ENCODE results near the gene PTH1R.

Gene PTH1R

DNA sequence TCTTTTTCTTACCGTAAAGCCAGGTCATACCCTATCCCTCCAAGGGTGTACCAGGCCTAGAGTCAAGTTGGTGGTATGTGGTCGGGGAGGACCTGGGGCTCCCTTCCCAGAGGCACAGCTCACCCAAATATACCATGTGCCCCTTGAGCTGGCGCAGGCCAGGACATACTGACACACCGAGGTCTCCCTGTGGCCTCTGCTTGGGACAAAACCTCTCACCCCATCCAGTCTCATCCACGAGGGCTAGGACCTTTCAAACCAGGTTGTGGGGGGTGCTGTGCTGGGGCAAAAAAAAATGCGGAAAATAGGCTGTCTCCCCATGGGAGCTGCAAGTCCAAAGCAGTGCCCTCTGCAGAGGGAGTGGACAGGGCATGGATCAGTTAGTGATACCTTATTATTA is 22.8 kb downstream of the PTH1R start:
- ATAC-seq (ENCODE audit: low read depth) (no peak), DNase-seq (ENCODE audit: low spot score in 2 of 2) (no peak)
- peaks cover 18% of the 10 kb centered on the region for H3K4me1 Mint-ChIP-seq
- no peaks in the 10 kb centered on the region for H3K9me3 Mint-ChIP-seq
- H3K4me3 Mint-ChIP-seq: no peak overlapping the region
- H3K27ac Mint-ChIP-seq: no peak overlapping the region
- H3K36me3 Mint-ChIP-seq: peaks cover 1% of the 10 kb centered on the region
- peaks cover 19% of the 10 kb centered on the region for H3K27me3 Mint-ChIP-seq

DNA sequence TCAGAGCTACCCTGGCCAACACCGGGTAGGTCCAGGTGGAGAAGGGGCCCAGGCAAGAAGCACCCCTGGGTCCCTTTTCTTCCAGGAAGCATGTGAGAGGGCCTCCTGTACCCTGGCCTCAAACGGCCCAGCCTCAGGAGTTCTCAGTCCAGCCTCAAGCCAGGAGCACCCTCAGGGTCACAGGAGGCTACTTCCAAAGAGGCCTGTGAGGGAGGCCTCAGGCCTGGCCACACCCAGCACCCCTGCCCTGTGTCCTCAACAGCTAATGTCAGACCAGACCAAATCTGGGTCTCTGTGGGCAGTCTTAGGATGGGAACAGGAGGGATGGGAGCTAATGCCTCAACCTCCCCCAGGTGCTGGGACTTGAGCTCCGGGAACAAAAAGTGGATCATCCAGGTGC is 23.5 kb downstream of the PTH1R start:
- ATAC-seq (ENCODE audit: low read depth): no peak
- H3K9me3 Mint-ChIP-seq: no peaks in the 10 kb centered on the region
- peaks cover 16% of the 10 kb centered on the region for H3K4me1 Mint-ChIP-seq
- no peak for DNase-seq (ENCODE audit: low spot score in 2 of 2)
- H3K4me3 Mint-ChIP-seq: no peak overlapping the region
- H3K27me3 Mint-ChIP-seq: peaks cover 16% of the 10 kb centered on the region
- H3K27ac Mint-ChIP-seq: no peak overlapping the region
- H3K36me3 Mint-ChIP-seq: peaks cover under 1% of the 10 kb centered on the region

- DNase-seq (ENCODE audit: low spot score in 2 of 2) (no peak), ATAC-seq (ENCODE audit: low read depth) (no peak)
- Mint-ChIP-seq H3K36me3 (no peaks in the 10 kb centered on the region), H3K4me1 (peaks cover 15% of the 10 kb centered on the region), H3K4me3 (no peak overlapping the region), H3K27ac (no peak overlapping the region), H3K9me3 (no peaks in the 10 kb centered on the region), H3K27me3 (peaks cover 14% of the 10 kb centered on the region)
Observed at GRCh38 chr3:46901591-46902187, 24.2 kb downstream of the PTH1R start.

- no peak for DNase-seq (ENCODE audit: low spot score in 2 of 2)
- ATAC-seq (ENCODE audit: low read depth): no peak
- Mint-ChIP-seq H3K27ac (no peak overlapping the region), H3K9me3 (no peaks in the 10 kb centered on the region), H3K4me1 (peaks cover 15% of the 10 kb centered on the region), H3K4me3 (no peak overlapping the region), H3K36me3 (no peaks in the 10 kb centered on the region), H3K27me3 (peaks cover 15% of the 10 kb centered on the region)
Observed at GRCh38 chr3:46902188-46902631, 24.7 kb downstream of the PTH1R start.

- Mint-ChIP-seq H3K36me3 (no peaks in the 10 kb centered on the region), H3K27ac (no peak overlapping the region), H3K4me1 (peaks cover 7% of the 10 kb centered on the region), H3K4me3 (no peak overlapping the region), H3K9me3 (no peaks in the 10 kb centered on the region), H3K27me3 (peaks cover 7% of the 10 kb centered on the region)
- ATAC-seq (ENCODE audit: low read depth) (no peak), DNase-seq (ENCODE audit: low spot score in 2 of 2) (no peak)
Observed at GRCh38 chr3:46903341-46904302, 26.1 kb downstream of the PTH1R start.

- Mint-ChIP-seq H3K27ac (no peak overlapping the region), H3K27me3 (peaks cover 2% of the 10 kb centered on the region), H3K36me3 (no peaks in the 10 kb centered on the region), H3K4me3 (no peak overlapping the region), H3K9me3 (no peaks in the 10 kb centered on the region), H3K4me1 (peaks cover 3% of the 10 kb centered on the region)
- DNase-seq (ENCODE audit: low spot score in 2 of 2) (no peak), ATAC-seq (ENCODE audit: low read depth) (no peak)
Observed at GRCh38 chr3:46904303-46905212, 27.0 kb downstream of the PTH1R start.

DNA sequence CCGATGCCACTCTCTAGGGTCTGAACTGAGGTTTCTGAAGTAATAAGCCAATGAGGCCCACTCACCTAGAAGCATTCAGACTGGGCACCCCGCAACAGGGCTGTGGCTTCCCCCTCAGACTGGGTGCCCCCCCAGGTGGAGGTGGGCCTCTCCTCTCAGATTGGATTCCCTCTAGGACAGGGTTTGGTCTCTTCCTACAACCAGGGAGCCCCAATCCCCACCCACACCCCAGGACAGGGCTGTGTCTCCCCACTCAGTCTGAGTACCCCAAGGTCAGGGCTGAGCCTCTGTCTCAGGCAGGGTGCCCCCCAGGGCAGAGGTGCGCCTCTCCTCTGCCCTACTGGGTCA is 27.7 kb downstream of the PTH1R start:
- DNase-seq (ENCODE audit: low spot score in 2 of 2) (no peak), ATAC-seq (ENCODE audit: low read depth) (no peak)
- Mint-ChIP-seq H3K27me3 (peaks cover 2% of the 10 kb centered on the region), H3K36me3 (no peaks in the 10 kb centered on the region), H3K4me3 (no peak overlapping the region), H3K27ac (no peak overlapping the region), H3K9me3 (no peaks in the 10 kb centered on the region), H3K4me1 (peaks cover 3% of the 10 kb centered on the region)

DNA sequence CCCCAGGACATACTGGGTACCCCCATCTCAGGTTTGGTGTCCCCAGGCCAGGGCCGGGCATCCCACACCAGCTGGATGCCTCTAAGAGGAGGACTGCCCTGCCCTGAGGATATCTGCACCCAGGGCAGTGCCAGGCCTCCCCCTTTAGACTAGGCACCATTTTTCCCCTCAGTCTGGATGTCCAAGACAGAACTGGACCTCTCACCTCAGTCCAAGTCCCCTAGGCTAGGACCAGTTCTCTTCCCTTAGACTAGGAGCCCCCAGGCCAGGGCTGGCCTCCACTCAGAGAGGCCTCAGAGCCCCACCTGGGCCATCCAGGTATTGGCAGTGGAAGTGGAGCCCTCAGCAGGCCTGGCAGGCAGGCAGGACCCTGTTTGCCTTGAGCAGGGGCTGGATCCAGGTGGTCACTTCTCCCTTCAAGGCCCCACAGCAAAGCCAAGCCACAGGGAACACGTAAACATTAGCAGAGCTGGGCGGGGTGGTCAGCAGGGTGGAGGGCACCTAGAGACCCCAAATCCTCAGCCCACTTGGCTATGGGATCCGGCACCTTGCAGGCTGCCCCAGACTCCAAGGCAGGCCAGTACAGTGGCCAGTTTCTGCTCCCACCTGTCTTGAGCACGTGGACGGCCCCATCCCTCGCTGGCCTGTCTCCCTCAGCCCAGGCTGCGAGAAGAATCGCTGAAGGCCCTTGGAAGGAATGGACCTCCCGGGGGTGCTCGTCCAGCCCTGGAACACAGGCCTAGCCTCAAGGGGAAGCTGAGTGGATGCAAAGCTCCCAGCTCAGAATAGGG is 28.3 kb downstream of the PTH1R start:
- no peaks in the 10 kb centered on the region for H3K36me3 Mint-ChIP-seq
- no peak for DNase-seq (ENCODE audit: low spot score in 2 of 2)
- peaks cover 2% of the 10 kb centered on the region for H3K27me3 Mint-ChIP-seq
- no peak overlapping the region for H3K4me3 Mint-ChIP-seq
- peaks cover 3% of the 10 kb centered on the region for H3K4me1 Mint-ChIP-seq
- no peak for ATAC-seq (ENCODE audit: low read depth)
- H3K27ac Mint-ChIP-seq: no peak overlapping the region
- H3K9me3 Mint-ChIP-seq: no peaks in the 10 kb centered on the region

DNA sequence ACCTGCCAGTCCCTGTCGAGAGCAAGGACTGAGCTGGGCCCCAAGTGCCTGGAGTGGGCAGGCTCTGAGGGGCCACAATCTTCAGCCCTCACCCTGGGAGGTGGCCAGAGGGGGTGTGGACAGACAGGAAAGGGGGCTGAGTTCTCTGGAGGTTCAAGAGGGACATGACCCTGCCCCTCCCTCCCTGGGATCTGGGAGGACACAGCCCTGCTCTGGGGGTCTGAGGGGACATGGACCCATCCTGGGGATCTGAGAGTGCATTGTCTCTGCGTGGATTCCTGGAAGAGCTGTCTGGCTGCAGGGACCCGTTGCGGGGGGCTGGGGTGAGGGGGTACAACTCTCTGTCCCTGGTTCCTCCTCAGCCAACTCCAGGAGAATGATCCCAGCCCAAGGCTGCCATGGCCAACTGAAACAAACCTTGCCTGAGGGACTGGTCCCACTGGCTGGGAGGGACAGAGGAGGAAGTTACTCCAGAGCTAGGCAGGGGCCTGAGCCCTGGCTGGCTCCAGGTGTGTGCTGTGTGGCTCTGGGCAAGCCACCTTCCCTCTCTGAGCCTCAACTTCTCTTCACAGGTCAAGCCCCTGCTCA is 29.0 kb downstream of the PTH1R start:
- no peak overlapping the region for H3K27ac Mint-ChIP-seq

GRCh38 chr3:46907271-46907670 is 29.8 kb downstream of the PTH1R start:
- Mint-ChIP-seq H3K9me3 (no peaks in the 10 kb centered on the region), H3K4me3 (no peak overlapping the region), H3K36me3 (peaks cover under 1% of the 10 kb centered on the region), H3K27me3 (peaks cover 2% of the 10 kb centered on the region), H3K4me1 (peaks cover 3% of the 10 kb centered on the region), H3K27ac (no peak overlapping the region)
- ATAC-seq (ENCODE audit: low read depth) (no peak), DNase-seq (ENCODE audit: low spot score in 2 of 2) (no peak)

More for the DNA sequence above, 29.0 kb downstream of the PTH1R start:
- Mint-ChIP-seq H3K4me1 (peaks cover 3% of the 10 kb centered on the region), H3K9me3 (no peaks in the 10 kb centered on the region), H3K36me3 (no peaks in the 10 kb centered on the region), H3K4me3 (no peak overlapping the region), H3K27me3 (peaks cover 2% of the 10 kb centered on the region)
- no peak for DNase-seq (ENCODE audit: low spot score in 2 of 2)
- ATAC-seq (ENCODE audit: low read depth): no peak

- Mint-ChIP-seq H3K4me1 (peaks cover 3% of the 10 kb centered on the region), H3K27me3 (peaks cover 2% of the 10 kb centered on the region), H3K9me3 (no peaks in the 10 kb centered on the region), H3K4me3 (no peak overlapping the region), H3K27ac (no peak overlapping the region), H3K36me3 (peaks cover 2% of the 10 kb centered on the region)
- ATAC-seq (ENCODE audit: low read depth): no peak
- DNase-seq (ENCODE audit: low spot score in 2 of 2): no peak
Observed at GRCh38 chr3:46907960-46908293, 30.4 kb downstream of the PTH1R start.

DNA sequence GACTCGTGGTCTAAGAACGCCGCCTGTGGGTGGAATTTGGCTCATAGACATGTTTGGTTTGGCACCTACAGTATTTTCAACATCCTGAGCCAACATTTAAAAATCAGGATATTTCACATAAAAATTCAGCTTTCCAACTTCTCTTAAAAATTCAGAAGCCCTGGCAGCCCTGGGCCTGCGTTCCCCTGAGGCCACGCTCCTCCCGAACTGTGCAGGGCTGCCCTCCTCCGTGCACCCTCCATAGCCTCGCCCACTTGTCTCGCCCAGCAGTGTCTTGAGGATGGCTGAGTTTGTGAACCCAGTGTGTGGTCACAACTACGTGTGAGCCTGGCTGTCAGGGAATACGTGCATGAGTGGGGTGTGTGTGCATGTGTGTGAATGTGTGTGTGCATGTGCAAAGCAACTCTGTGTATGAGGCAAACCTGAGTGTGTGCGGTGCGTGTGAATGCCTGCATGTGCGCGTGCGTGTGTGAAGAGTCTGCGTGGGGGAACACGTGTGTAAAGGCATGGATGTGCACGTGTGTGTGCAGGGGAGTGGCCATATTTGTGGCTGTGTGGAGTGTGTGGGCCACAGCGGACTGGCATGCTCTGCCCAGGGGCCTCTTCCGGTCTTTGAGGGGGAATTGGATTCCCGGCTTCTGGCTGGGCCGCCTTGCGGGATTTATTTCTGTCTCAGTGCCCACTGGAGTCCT is 30.9 kb downstream of the PTH1R start:
- Mint-ChIP-seq H3K27me3 (peaks cover 2% of the 10 kb centered on the region), H3K36me3 (peaks cover 2% of the 10 kb centered on the region), H3K4me3 (no peak overlapping the region), H3K4me1 (peaks cover 3% of the 10 kb centered on the region), H3K27ac (no peak overlapping the region), H3K9me3 (no peaks in the 10 kb centered on the region)
- ATAC-seq (ENCODE audit: low read depth) (no peak), DNase-seq (ENCODE audit: low spot score in 2 of 2) (no peak)
